Measurements from ENCODE around the gene CSRP3.
A peak's percentile ranks its signal among the peaks of the same experiment; 100 is the strongest.

Gene CSRP3

GRCh38 chr11:19225123-19225522, 23.3 kb upstream of the CSRP3 start:
- DNase-seq (ENCODE audit: low spot score) = no peak

- peak; percentile 14 for DNase-seq (ENCODE audit: low spot score)
Measured at GRCh38 chr11:19220903-19221724, 19.3 kb upstream of the CSRP3 start.

- DNase-seq (ENCODE audit: low spot score) = no peak
Measured at GRCh38 chr11:19218786-19219460, 17.1 kb upstream of the CSRP3 start.

- peak; percentile 26 for DNase-seq (ENCODE audit: low spot score)
Measured at GRCh38 chr11:19218216-19218615, 16.4 kb upstream of the CSRP3 start.

GRCh38 chr11:19216709-19217374, 15.1 kb upstream of the CSRP3 start:
- no peak for DNase-seq (ENCODE audit: low spot score)

- no peak for DNase-seq (ENCODE audit: low spot score)
Measured at GRCh38 chr11:19216021-19216420, 14.2 kb upstream of the CSRP3 start.

GRCh38 chr11:19209617-19210370, 8.0 kb upstream of the CSRP3 start:
- DNase-seq (ENCODE audit: low spot score) = no peak

- no peak for DNase-seq (ENCODE audit: low spot score)
Measured at GRCh38 chr11:19208959-19209546, 7.3 kb upstream of the CSRP3 start.

- DNase-seq (ENCODE audit: low spot score) = no peak
Measured at GRCh38 chr11:19208181-19208580, 6.4 kb upstream of the CSRP3 start.

- no peak for DNase-seq (ENCODE audit: low spot score)
Measured at GRCh38 chr11:19204836-19205235, 3.1 kb upstream of the CSRP3 start.

- DNase-seq (ENCODE audit: low spot score) = no peak
Measured at GRCh38 chr11:19200410-19201201, 1.2 kb downstream of the CSRP3 start.

- no peak for DNase-seq (ENCODE audit: low spot score)
Measured at GRCh38 chr11:19199771-19200170, 2.0 kb downstream of the CSRP3 start.

GRCh38 chr11:19199048-19199447, 2.7 kb downstream of the CSRP3 start:
- DNase-seq (ENCODE audit: low spot score) = no peak

- DNase-seq (ENCODE audit: low spot score) = no peak
Measured at GRCh38 chr11:19196432-19196831, 5.4 kb downstream of the CSRP3 start.

- no peak for DNase-seq (ENCODE audit: low spot score)
Measured at GRCh38 chr11:19194620-19195308, 7.0 kb downstream of the CSRP3 start.

GRCh38 chr11:19193916-19194315, 7.9 kb downstream of the CSRP3 start:
- no peak for DNase-seq (ENCODE audit: low spot score)

- no peak for DNase-seq (ENCODE audit: low spot score)
Measured at GRCh38 chr11:19191530-19192169, 10.1 kb downstream of the CSRP3 start.

GRCh38 chr11:19187833-19188258, 13.9 kb downstream of the CSRP3 start:
- DNase-seq (ENCODE audit: low spot score) = peak; percentile 81

GRCh38 chr11:19187114-19187832, 14.5 kb downstream of the CSRP3 start:
- DNase-seq (ENCODE audit: low spot score) = no peak
